Measurements from ENCODE around the gene ITFG1. TPM values are rescaled to one million over a fixed set of nuclear protein-coding genes. Genes with fewer than 3 reads are reported as not detected.
"Not testable (repeated sequence)": the region's sequence is repeated elsewhere in the genome, so short reads cannot be mapped to it uniquely, and the experiment has no call there.

The ITFG1 gene
- total and polyA plus RNA-seq, 11 donors, result 13.0 to 102 (median 70.1) TPM

GRCh38 chr16:47475786-47476185, 14.9 kb upstream of the ITFG1 start:
- H3K4me1 ChIP-seq, result peaks cover 0 to 55% (median 21%) of the 10 kb centered on the region in 12 donors
- no peaks in the 10 kb centered on the region for H3K9me3 ChIP-seq
- H3K27me3 ChIP-seq, result no peaks in the 10 kb centered on the region
- peak in 3 of 4 donors; percentile 41 to 57 (median 54) for ATAC-seq
- intact Hi-C loops (cut with DNase I), result no loop called here
- H3K4me3 ChIP-seq, result no peak overlapping the region
- TF ChIP-seq CTCF (IDR thresholded peaks at IDR 0.05) (no peak), POLR2A (IDR thresholded peaks at IDR 0.05) (no peak)
- peak overlapping the region in 7 of 12 donors; percentile 2 to 40 (median 30) for H3K27ac ChIP-seq
- DNase-seq, result peak in 1 of 5 donors; percentile 33
- WGBS, 4 donors, result 3 to 19% (median 14%) methylated on average over 1 of the region's 1 CpG
- H3K36me3 ChIP-seq, result no peaks in the 10 kb centered on the region

GRCh38 chr16:47473792-47474191, 12.9 kb upstream of the ITFG1 start:
- Histone ChIP-seq H3K4me1 (peaks cover 0 to 62% (median 23%) of the 10 kb centered on the region in 12 donors), H3K9me3 (no peaks in the 10 kb centered on the region), H3K27ac (no peak overlapping the region), H3K4me3 (no peak overlapping the region), H3K27me3 (no peaks in the 10 kb centered on the region), H3K36me3 (no peaks in the 10 kb centered on the region)
- TF ChIP-seq POLR2A (IDR thresholded peaks at IDR 0.05) (no peak), CTCF (IDR thresholded peaks at IDR 0.05) (no peak)
- DNase-seq, result no peak
- no peak for ATAC-seq
- 91 to 94% (median 92%) methylated on average over 3 of the region's 3 CpGs for WGBS, 4 donors
- intact Hi-C loops (cut with DNase I), result no loop called here

- H3K27ac ChIP-seq; H3K27me3 ChIP-seq; intact Hi-C loops (cut with DNase I); DNase-seq; H3K36me3 ChIP-seq; H3K9me3 ChIP-seq; ATAC-seq; H3K4me3 ChIP-seq: not testable (repeated sequence)
- H3K4me1 ChIP-seq, result peaks cover 0 to 68% (median 26%) of the 10 kb centered on the region in 12 donors
- 88 to 96% (median 93%) methylated on average over 2 of the region's 2 CpGs for WGBS, 4 donors
Observed at GRCh38 chr16:47473004-47473403, 12.1 kb upstream of the ITFG1 start.

- ATAC-seq (no peak), DNase-seq (no peak)
- no peak overlapping the region for H3K27ac ChIP-seq
- H3K4me3 ChIP-seq, result no peak overlapping the region
- H3K4me1 ChIP-seq, result peaks cover 3 to 69% (median 36%) of the 10 kb centered on the region in 12 donors
- intact Hi-C loops (cut with DNase I), result no loop called here
- 91 to 100% (median 96%) methylated on average over 1 of the region's 1 CpG for WGBS, 4 donors
- H3K9me3 ChIP-seq, result no peaks in the 10 kb centered on the region
- H3K27me3 ChIP-seq, result no peaks in the 10 kb centered on the region
- TF ChIP-seq CTCF (IDR thresholded peaks at IDR 0.05) (no peak), POLR2A (IDR thresholded peaks at IDR 0.05) (no peak)
- peaks cover 0 to 4% (median 0%) of the 10 kb centered on the region in 9 donors for H3K36me3 ChIP-seq
Observed at GRCh38 chr16:47470810-47471209, 9.9 kb upstream of the ITFG1 start.

GRCh38 chr16:47470211-47470610, 9.3 kb upstream of the ITFG1 start:
- TF ChIP-seq POLR2A (IDR thresholded peaks at IDR 0.05), result no peak
- no peak for TF ChIP-seq CTCF (IDR thresholded peaks at IDR 0.05)
- peaks cover 0 to 4% (median 0%) of the 10 kb centered on the region in 9 donors for H3K36me3 ChIP-seq
- peaks cover 3 to 69% (median 35%) of the 10 kb centered on the region in 12 donors for H3K4me1 ChIP-seq
- 96 to 99% (median 97%) methylated on average over 7 of the region's 7 CpGs for WGBS, 4 donors
- DNase-seq (no peak), ATAC-seq (no peak)
- H3K9me3 ChIP-seq, result no peaks in the 10 kb centered on the region
- H3K4me3 ChIP-seq, result no peak overlapping the region
- no peaks in the 10 kb centered on the region for H3K27me3 ChIP-seq
- intact Hi-C loops (cut with DNase I), result no loop called here
- no peak overlapping the region for H3K27ac ChIP-seq

Data from heart left ventricle (tissue), 16 donors.